ENCODE results near the gene TPRG1.

Gene TPRG1

DNA sequence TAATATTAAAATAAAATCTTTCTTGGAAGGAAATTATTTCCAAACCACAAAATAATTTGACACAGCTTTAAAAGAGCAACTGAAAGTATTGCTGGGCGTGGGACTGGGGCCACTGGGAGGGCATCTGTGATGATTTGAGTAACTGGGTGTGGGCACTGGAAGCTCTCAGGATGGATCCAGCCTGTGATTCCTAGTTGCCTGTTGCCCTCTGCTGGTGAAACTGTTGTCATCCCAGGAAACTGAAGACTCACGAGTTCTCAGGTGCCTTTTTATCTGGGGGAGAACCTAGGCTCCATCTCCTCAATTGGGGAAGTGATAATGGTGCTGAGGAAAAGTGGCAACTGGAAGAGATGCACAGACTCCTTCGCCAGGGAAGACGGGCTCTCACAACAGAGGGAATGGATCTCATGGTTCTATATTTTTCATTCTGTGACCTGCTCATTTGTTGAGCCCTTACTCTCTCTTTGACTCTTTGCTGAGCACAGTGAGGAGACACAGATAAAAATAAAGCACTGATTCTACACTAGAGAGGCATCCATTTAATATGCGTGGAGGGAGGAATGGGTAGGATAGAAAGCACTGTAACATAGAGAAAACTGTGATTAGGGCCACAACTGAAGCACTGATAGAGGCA lies 61.6 kb downstream of the TPRG1 start:
- DNase-seq, result peak; percentile 71

DNA sequence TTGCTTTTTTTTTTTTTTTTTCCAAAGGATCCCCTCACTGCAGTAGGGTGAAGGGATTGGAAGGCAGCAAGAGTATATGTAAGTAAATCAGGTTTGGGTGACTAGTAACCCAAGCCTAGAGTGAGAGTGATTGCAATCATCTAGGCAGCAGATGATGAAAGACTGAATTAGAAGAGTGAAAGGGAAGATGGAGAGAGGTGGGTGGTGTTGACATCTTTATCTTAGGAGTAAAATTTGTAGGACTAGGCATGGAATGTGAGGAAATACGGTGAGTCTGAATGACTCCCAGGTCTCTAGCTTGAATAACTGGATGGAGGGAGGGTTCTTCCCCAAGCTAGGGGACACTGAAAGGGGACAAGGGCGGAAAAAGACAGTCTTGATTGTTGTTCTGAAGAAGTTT lies 63.4 kb downstream of the TPRG1 start:
- peak; percentile 34 for DNase-seq

- DNase-seq, result no peak
Measured at GRCh38 chr3:189236352-189236751, 64.6 kb downstream of the TPRG1 start.

DNA sequence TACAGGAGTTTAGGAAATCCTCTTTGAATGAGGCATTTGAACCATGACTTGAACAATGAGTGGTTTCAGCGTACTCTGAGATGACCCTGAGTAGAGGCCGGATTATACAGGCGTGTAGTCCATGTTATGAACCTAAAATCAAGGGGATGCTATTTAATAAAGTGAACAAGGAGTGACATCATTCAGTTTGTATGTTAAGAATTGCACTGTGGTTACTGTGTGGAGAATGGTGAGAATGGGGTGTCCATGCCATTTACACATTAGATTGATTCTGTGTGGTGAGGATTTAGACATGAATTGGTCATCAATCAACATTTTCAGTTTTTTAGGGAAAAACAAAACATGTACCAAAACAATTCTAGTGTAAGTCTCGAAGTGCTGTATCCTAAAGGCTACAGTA lies 65.8 kb downstream of the TPRG1 start:
- peak; percentile 52 for DNase-seq

GRCh38 chr3:189238071-189238470 lies 66.3 kb downstream of the TPRG1 start:
- no peak for DNase-seq

- DNase-seq, result peak; percentile 22
Measured at GRCh38 chr3:189239616-189240015, 67.8 kb downstream of the TPRG1 start.

GRCh38 chr3:189249987-189250386 lies 78.2 kb downstream of the TPRG1 start:
- DNase-seq, result no peak

GRCh38 chr3:189258261-189258660 lies 86.5 kb downstream of the TPRG1 start:
- DNase-seq, result no peak

- peak; percentile 50 for DNase-seq
Measured at GRCh38 chr3:189260556-189261493, 89.1 kb downstream of the TPRG1 start.

DNA sequence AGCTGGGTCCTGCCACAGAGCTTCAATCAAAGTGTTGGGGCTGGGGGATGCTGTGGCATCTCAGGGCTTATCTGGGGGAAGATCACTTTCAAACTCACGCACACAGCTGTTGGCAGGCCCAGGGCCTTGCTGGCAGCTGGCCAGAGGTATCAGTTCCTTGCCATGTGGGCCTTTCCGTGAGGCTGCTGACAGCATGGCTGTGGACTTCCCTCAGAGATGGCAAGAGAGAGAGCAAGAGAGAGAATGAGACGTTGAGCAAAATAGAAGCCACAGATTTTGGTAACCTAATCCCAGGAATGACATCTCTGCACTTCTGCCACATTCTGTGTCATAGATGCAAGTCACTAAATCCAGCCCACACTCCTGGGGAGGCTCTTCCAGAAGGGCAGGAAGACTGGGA lies 91.0 kb downstream of the TPRG1 start:
- peak; percentile 22 for DNase-seq

- DNase-seq, result peak; percentile 31
Measured at GRCh38 chr3:189267981-189268613, 96.3 kb downstream of the TPRG1 start.

DNA sequence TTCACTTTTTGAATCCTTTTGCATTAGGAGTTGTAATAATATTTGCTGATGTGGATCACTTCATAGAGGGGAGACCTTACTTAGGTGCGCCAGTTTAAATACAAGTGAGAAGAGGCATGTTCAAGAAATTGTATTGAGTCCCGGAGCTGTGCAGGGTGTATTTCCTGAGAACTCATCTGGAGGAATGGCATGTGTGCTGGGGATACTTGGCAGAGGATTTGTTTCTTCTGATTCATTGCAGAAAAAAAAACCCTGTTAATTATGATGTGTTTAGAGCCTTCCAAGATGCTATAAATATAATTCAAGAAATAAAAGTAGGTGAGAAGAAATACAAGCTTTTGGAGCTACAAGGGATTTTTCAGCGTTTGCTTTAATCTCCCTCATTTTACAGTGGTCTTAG lies 97.6 kb downstream of the TPRG1 start:
- peak; percentile 57 for DNase-seq

- peak; percentile 84 for DNase-seq
Measured at GRCh38 chr3:189270248-189270832, 98.6 kb downstream of the TPRG1 start.

- peak; percentile 32 for DNase-seq
Measured at GRCh38 chr3:189272500-189273119, 100.8 kb downstream of the TPRG1 start.

- DNase-seq, result no peak
Measured at GRCh38 chr3:189273736-189274135, 102.0 kb downstream of the TPRG1 start.

GRCh38 chr3:189275182-189275581 lies 103.4 kb downstream of the TPRG1 start:
- no peak for DNase-seq

DNA sequence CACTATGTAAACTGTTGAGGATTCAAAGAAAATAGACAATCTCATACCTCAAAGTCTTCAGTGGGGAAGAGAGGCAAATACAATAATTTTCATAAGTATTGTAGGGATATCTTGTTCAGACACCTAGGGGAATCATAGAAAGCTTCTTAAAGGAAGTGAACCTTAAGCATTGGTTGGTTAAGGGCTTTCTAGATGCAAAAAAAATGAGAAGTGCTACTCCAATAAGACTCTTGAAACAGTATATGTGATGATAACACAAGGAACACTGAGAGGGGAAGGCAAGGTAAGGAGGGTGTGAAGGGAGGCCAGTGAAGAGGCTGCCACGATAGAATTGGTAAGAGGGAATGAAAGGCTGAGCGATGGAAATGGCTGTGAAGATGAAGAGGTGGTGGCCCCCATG lies 104.1 kb downstream of the TPRG1 start:
- DNase-seq, result no peak

DNA sequence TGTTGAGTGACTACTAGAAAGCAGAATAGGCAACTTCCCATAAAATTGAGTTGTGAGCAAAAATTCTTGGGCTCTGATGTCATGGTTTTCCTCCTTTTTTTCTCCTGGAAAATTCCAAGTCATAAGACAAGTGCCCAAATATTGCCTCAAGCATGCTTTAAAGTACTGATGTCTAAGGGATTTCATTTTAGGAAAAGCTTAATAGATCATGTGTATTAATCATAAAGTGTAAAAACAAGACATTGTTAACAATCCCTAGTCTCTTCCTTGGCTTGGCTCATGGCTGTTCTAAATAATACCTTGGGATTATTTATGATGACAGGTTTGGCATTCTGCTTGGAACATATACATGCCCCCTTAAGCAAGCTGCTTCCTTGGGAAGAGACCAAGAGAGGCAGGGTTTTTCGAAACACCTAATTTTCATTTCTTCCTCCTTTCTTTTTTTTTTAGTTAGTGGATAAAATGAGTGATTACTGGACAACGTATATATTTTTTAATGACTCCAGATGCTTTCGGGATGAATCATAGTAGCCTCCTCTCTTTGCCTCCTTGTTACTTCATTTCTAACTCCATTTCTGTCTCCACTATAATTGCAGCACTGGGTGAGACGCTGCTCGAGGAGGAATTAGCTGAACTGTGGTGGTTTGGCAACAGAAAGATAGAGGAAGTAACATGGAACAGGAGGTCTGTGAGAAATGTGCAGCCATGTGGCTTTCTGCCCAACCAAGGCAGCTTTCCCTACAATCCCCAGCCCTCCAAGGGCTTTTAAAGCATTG lies 104.9 kb downstream of the TPRG1 start:
- peak; percentile 99 for DNase-seq

- DNase-seq, result peak; percentile 57
Measured at GRCh38 chr3:189277711-189278110, 105.9 kb downstream of the TPRG1 start.

DNA sequence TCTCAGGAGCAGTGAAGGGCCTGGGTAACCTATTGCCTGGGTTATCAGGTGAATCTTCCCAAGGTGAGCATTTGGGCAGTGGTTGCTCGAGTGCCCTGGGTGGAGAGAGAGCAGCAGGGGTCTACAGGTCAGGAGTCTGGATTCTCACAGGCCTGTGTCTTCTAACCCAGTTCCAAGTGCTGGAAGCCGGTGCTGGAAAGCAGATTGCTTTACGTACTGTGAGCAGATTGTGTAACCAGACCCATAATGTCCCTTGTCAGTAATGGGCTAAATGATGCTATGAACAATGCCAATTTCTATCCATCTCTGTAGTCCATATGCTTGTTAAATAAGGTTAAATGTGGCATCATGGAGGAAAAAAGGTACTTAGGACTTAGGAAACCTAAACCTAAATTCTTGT lies 106.5 kb downstream of the TPRG1 start:
- DNase-seq, result no peak

- DNase-seq, result no peak
Measured at GRCh38 chr3:189282189-189282588, 110.4 kb downstream of the TPRG1 start.

DNA sequence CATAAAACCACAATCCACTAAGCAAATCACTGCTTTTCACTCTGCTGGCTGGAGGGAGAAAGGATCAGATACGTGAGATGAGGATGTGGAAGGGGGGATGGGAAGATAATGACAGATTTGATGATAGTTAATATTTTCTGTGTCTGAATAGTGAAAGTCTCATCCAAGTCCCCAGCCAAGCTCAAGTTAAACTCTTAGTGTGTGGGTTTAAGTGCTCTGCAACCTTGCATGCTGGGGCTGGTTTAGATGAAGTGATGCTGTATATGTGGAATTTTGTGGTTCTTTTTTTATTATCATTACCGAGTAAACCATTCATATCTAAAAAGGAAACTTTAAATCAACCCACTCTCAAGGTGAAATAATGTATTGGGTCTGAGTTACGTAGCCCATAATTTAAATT lies 111.0 kb downstream of the TPRG1 start:
- peak; percentile 80 for DNase-seq
